Fibroblast of peridontal ligament (primary cell): Measurements from ENCODE around the gene ARHGAP1.

Experiments
- DNase-seq: peaks from one replicate; pipeline ENCODE4 v3.0.0-alpha.2; 2010; ENCODE audit errors: extremely low read depth

Gene ARHGAP1

DNA sequence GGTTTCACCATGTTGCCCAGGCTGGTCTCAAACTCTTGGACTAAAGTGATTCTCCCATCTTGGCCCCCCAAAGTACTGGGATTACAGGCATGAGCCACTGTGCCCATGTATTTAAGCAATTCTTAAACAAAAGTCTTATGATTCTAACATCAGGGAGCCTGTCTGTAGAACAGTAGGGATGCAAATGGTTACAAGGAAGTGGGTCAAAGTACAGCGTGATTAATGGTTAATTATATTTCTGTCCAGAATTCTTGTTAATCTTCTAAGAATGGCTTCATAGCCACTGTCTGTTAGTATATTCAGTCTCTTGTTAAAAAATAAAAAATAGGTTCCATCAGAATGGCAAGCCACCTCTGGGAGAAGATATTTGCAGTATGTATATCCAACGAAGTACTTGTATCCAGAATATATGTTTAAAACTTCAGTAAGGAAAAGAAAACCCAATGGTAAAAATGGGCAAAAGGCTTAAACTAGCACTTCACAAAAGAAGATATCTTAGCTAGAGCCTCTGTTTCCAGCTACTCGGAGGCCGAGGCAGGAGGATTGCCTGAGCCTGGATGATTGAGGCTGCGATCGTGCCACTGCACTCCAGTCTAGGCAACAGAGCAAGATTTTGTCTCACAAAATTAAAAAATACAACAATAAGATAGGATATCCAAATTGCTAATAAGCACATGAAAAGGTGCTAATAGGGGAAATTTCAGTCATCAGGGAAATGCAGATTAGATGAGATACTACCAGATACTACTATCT is 60.2 kb downstream of the ARHGAP1 start:
- no peak for DNase-seq

GRCh38 chr11:46639197-46639839 is 61.1 kb downstream of the ARHGAP1 start:
- DNase-seq = no peak

- no peak for DNase-seq
Observed at GRCh38 chr11:46637546-46637945, 62.9 kb downstream of the ARHGAP1 start.

DNA sequence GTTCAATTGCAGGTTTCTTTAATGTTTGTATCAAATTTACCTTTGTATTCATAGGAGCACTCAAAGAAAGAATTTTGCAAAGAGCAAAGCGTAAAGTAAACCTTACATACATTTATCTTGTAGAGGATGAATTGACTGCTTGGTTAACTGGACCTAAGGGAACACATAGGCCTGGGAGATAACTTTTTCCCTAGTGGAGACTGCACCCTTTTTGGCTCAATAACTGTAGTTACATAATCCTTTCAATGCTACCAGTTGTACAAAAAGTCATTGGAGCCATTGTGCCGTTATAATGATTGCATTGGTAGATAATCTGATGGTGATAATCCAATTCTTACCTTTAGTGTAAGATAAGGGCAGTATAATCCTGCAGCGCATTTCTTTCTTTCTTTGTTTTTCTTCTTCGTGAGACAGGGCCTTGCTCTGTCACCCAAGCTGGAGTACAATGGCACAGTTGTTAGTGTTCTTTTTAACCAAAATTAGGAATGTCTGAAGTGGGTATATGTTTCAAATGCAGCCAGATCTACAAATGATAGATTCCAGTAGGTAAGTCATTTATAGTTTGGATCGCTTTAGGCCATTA is 64.8 kb downstream of the ARHGAP1 start:
- DNase-seq = no peak

- no peak for DNase-seq
Observed at GRCh38 chr11:46633291-46634217, 66.9 kb downstream of the ARHGAP1 start.

- no peak for DNase-seq
Observed at GRCh38 chr11:46632502-46632901, 67.9 kb downstream of the ARHGAP1 start.

GRCh38 chr11:46631676-46632075 is 68.7 kb downstream of the ARHGAP1 start:
- DNase-seq = no peak

GRCh38 chr11:46630237-46630636 is 70.2 kb downstream of the ARHGAP1 start:
- DNase-seq = no peak

GRCh38 chr11:46628961-46629360 is 71.5 kb downstream of the ARHGAP1 start:
- no peak for DNase-seq
